OCI-LY3 (cell line): Measurements from ENCODE around the gene ADAMTS3.

Experiments used
- H2AFZ ChIP-seq: fragments of 200-600, 300-600 bp; shearing (Covaris generic); 2 replicates; pipeline ENCODE4 v1.6.0; 2014; ENCODE audit warnings: antibody characterized with exemption, low read depth, low read length
- H3K27ac ChIP-seq: fragments of 200-600, 300-600 bp; sonication (generic); 2 replicates; pipeline ENCODE4 v1.5.1; 2014; ENCODE audit warnings: mild to moderate bottlenecking, low read length, moderate library complexity, mixed read lengths
- H3K27me3 ChIP-seq: fragments of 200-600, 300-600 bp; sonication (generic); 2 replicates; pipeline ENCODE4 v1.6.1; 2014; ENCODE audit warnings: low read depth, low read length, mixed read lengths
- H3K36me3 ChIP-seq: fragments of 200-600, 300-600 bp; sonication (generic); replicated peaks from 2 replicates; pipeline ENCODE3; 2014; ENCODE audit warnings: low read depth, low read length, mixed read lengths
- H3K4me1 ChIP-seq: fragments of 300-600, 200-600 bp; sonication (generic); 2 replicates; pipeline ENCODE4 v1.6.1; 2014; ENCODE audit warnings: low read length, mixed read lengths
- H3K4me2 ChIP-seq: fragments of 200-600, 300-600 bp; sonication (generic); 2 replicates; pipeline ENCODE4 v1.6.1; 2014; ENCODE audit warnings: low read length, mixed read lengths
- H3K4me3 ChIP-seq: fragments of 300-600, 200-600 bp; sonication (generic); 2 replicates; pipeline ENCODE4 v1.5.1; 2014; ENCODE audit warnings: antibody characterized with exemption, mild to moderate bottlenecking, low read length, moderate library complexity
- H3K79me2 ChIP-seq: fragments of 300-600, 200-600 bp; shearing (Covaris generic); 2 replicates; pipeline ENCODE4 v1.6.1; 2014; ENCODE audit warnings: mild to moderate bottlenecking, low read length, mixed read lengths
- H3K9ac ChIP-seq: fragments of 300-600, 200-600 bp; shearing (Covaris generic); 2 replicates; pipeline ENCODE4 v1.6.0; 2014; ENCODE audit warnings: mild to moderate bottlenecking, low read length, moderate library complexity
- H3K9me3 ChIP-seq: fragments of 200-600, 300-600 bp; shearing (Covaris generic); 2 replicates; pipeline ENCODE4 v1.6.1; 2014; ENCODE audit warnings: low read length, mixed read lengths; ENCODE audit not compliant: insufficient read depth
- H4K20me1 ChIP-seq: fragments of 200-600, 300-600 bp; sonication (generic); 2 replicates; pipeline ENCODE4 v1.6.1; 2016; ENCODE audit warnings: low read length, mixed read lengths; ENCODE audit not compliant: insufficient read depth
- CTCF ChIP-seq: fragments of 200-600, 300-600 bp; sonication (generic); IDR thresholded peaks from 2 replicates; pipeline ENCODE4 v1.5.1; 2014; ENCODE audit warnings: antibody characterized with exemption, low read length, low read depth
- EZH2phosphoT487 ChIP-seq: fragments of 200-600 bp; shearing (Covaris generic); IDR thresholded peaks from 2 replicates; pipeline ENCODE4 v1.6.1; 2018; ENCODE audit warnings: antibody characterized with exemption, mixed run types, low read depth

Gene ADAMTS3

GRCh38 chr4:72424006-72424405, 145.0 kb downstream of the ADAMTS3 start:
- no peaks in the 10 kb centered on the region for H3K27me3 ChIP-seq
- no peak overlapping the region for H2AFZ ChIP-seq
- TF ChIP-seq CTCF (no peak), EZH2phosphoT487 (no peak)
- H3K4me3 ChIP-seq, result no peak overlapping the region
- H3K4me1 ChIP-seq, result no peaks in the 10 kb centered on the region
- H3K9ac ChIP-seq, result no peak overlapping the region
- no peak overlapping the region for H3K4me2 ChIP-seq
- no peak overlapping the region for H3K27ac ChIP-seq
- no peaks in the 10 kb centered on the region for H3K36me3 ChIP-seq
- H3K9me3 ChIP-seq, result no peaks in the 10 kb centered on the region
- no peaks in the 10 kb centered on the region for H3K79me2 ChIP-seq
- H4K20me1 ChIP-seq, result no peaks in the 10 kb centered on the region

- Histone ChIP-seq H3K9ac (no peak overlapping the region), H3K36me3 (no peaks in the 10 kb centered on the region), H3K27me3 (no peaks in the 10 kb centered on the region), H4K20me1 (no peaks in the 10 kb centered on the region), H3K4me3 (no peak overlapping the region), H2AFZ (no peak overlapping the region), H3K4me2 (no peak overlapping the region), H3K79me2 (no peaks in the 10 kb centered on the region), H3K9me3 (no peaks in the 10 kb centered on the region), H3K27ac (no peak overlapping the region), H3K4me1 (no peaks in the 10 kb centered on the region)
- TF ChIP-seq CTCF (no peak), EZH2phosphoT487 (no peak)
Observed at GRCh38 chr4:72422416-72422815, 146.6 kb downstream of the ADAMTS3 start.

GRCh38 chr4:72418458-72418857, 150.6 kb downstream of the ADAMTS3 start:
- no peak overlapping the region for H3K27ac ChIP-seq
- H2AFZ ChIP-seq, result no peak overlapping the region
- no peaks in the 10 kb centered on the region for H3K27me3 ChIP-seq
- no peaks in the 10 kb centered on the region for H4K20me1 ChIP-seq
- H3K79me2 ChIP-seq, result no peaks in the 10 kb centered on the region
- peaks cover 3% of the 10 kb centered on the region for H3K4me1 ChIP-seq
- H3K4me2 ChIP-seq, result no peak overlapping the region
- TF ChIP-seq EZH2phosphoT487 (no peak), CTCF (no peak)
- H3K9me3 ChIP-seq, result no peaks in the 10 kb centered on the region
- no peak overlapping the region for H3K9ac ChIP-seq
- no peak overlapping the region for H3K4me3 ChIP-seq
- no peaks in the 10 kb centered on the region for H3K36me3 ChIP-seq

GRCh38 chr4:72410158-72410557, 158.9 kb downstream of the ADAMTS3 start:
- H3K79me2 ChIP-seq, result no peaks in the 10 kb centered on the region
- H3K9me3 ChIP-seq, result no peaks in the 10 kb centered on the region
- no peak overlapping the region for H3K4me3 ChIP-seq
- H4K20me1 ChIP-seq, result no peaks in the 10 kb centered on the region
- H3K4me1 ChIP-seq, result peaks cover 2% of the 10 kb centered on the region
- H2AFZ ChIP-seq, result no peak overlapping the region
- no peak overlapping the region for H3K27ac ChIP-seq
- no peak for TF ChIP-seq CTCF
- TF ChIP-seq EZH2phosphoT487, result no peak
- H3K27me3 ChIP-seq, result no peaks in the 10 kb centered on the region
- no peak overlapping the region for H3K4me2 ChIP-seq
- no peaks in the 10 kb centered on the region for H3K36me3 ChIP-seq
- H3K9ac ChIP-seq, result no peak overlapping the region
